ENCODE results near the gene FRMD4B. TPM values are rescaled to one million over a fixed set of nuclear protein-coding genes. Genes with fewer than 3 reads are reported as not detected.

The FRMD4B gene
- total and polyA plus RNA-seq, 2 experiments from 2014 or later: 6.4 to 12.8 TPM

DNA sequence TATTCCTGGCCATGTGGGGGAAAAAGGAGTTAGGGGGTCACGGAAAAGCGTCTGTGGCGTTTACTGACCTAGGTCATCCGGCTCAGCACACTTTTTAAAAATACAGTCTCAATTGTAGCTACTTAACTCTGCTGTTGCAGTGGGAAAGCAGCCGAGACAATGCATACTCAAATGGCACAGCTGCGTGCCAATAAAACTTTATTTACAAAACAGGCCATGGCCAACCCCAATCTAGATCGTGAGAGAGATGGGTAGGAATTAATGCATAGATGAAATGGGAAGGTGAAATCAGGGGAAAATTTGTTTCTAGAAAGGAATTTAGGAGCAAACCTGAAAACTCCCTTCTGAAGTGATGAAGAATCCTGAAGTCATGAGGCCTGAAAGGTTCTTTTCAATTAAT lies 22.0 kb upstream of the FRMD4B start (continued):
- TF ChIP-seq ZNF462 (CRISPR knock-in tag; IDR thresholded peaks at IDR 0.05) (no peak), STAT1 (IDR thresholded peaks at IDR 0.05; ENCODE audit: unreplicated experiment) (no peak)

DNA sequence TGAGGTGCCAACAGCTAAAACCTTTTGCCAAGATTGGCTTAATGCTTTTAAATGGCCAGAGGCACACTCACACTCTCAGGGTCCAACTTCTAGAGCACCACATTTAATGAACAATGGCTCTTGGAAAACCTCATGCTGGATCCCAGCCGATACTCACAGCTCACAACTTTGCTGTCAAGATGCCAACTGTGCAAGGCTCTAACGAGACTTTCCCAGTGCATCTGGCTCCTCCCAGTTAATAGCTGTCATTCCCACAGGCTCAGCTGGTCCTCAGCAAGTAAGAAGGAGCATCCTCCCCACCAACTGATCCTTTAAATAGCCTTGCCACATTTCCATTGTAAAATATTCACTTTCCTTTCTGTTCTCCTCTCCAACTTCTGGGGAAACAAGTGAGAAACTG lies 20.3 kb upstream of the FRMD4B start:
- Histone ChIP-seq H3K4me2 (no peak overlapping the region), H4K20me1 (replicated peaks; ENCODE audit: insufficient read depth) (no peaks in the 10 kb centered on the region), H3K9me2 (ENCODE audit: insufficient read depth) (no peaks in the 10 kb centered on the region), H2AFZ (no peak overlapping the region), H3K27me3 (ENCODE audit: insufficient read depth) (no peaks in the 10 kb centered on the region), H3K4me1 (ENCODE audit: insufficient read depth) (peaks cover 12% of the 10 kb centered on the region; the same call in 1 of the 2 replicates), H3K36me3 (ENCODE audit: insufficient read depth) (no peaks in the 10 kb centered on the region), H3K27ac (ENCODE audit: low read depth) (no peak overlapping the region), H3F3A (replicated peaks; ENCODE audit: low read depth) (no peaks in the 10 kb centered on the region), H3K4me3 (no peak overlapping the region), H3K79me2 (replicated peaks; ENCODE audit: insufficient read depth) (no peaks in the 10 kb centered on the region)
- no peak overlapping the region for H3K4me3 Mint-ChIP-seq
- no peak overlapping the region for H3K27ac Mint-ChIP-seq
- ATAC-seq (no peak), DNase-seq (ENCODE audit: low spot score) (no peak)
- 0 out of 3 replicates have a peak, but pooled peaks cover 2% of the 10 kb centered on the region for H3K36me3 Mint-ChIP-seq (ENCODE audit: low read depth)
- H3K9me3 Mint-ChIP-seq: peaks cover 4% of the 10 kb centered on the region; the same call in 1 of the 3 replicates
- no peaks in the 10 kb centered on the region for H3K27me3 Mint-ChIP-seq (ENCODE audit: insufficient read depth, low read depth, poor library complexity)
- H3K4me1 Mint-ChIP-seq: peaks cover 22% of the 10 kb centered on the region; the same call in 2 of the 3 replicates
- TF ChIP-seq CTCF (conservative IDR thresholded peaks at IDR 0.05; ENCODE audit: low read depth in 2 of 2): no peak
- TF ChIP-seq, protein P1, sequence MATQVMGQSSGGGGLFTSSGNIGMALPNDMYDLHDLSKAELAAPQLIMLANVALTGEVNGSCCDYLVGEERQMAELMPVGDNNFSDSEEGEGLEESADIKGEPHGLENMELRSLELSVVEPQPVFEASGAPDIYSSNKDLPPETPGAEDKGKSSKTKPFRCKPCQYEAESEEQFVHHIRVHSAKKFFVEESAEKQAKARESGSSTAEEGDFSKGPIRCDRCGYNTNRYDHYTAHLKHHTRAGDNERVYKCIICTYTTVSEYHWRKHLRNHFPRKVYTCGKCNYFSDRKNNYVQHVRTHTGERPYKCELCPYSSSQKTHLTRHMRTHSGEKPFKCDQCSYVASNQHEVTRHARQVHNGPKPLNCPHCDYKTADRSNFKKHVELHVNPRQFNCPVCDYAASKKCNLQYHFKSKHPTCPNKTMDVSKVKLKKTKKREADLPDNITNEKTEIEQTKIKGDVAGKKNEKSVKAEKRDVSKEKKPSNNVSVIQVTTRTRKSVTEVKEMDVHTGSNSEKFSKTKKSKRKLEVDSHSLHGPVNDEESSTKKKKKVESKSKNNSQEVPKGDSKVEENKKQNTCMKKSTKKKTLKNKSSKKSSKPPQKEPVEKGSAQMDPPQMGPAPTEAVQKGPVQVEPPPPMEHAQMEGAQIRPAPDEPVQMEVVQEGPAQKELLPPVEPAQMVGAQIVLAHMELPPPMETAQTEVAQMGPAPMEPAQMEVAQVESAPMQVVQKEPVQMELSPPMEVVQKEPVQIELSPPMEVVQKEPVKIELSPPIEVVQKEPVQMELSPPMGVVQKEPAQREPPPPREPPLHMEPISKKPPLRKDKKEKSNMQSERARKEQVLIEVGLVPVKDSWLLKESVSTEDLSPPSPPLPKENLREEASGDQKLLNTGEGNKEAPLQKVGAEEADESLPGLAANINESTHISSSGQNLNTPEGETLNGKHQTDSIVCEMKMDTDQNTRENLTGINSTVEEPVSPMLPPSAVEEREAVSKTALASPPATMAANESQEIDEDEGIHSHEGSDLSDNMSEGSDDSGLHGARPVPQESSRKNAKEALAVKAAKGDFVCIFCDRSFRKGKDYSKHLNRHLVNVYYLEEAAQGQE (IDR thresholded peaks at IDR 0.05; ENCODE audit: unreplicated experiment): no peak
- TF ChIP-seq EZH2 (IDR thresholded peaks at IDR 0.05; ENCODE audit: low read depth, unreplicated experiment): no peak
- TF ChIP-seq POLR2AphosphoS5 (IDR thresholded peaks at IDR 0.05; ENCODE audit: low read depth): no peak
